HepG2 (cell line): ENCODE results near the gene SLC25A51. TPM values are rescaled to one million over a fixed set of nuclear protein-coding genes. Genes with fewer than 3 reads are reported as not detected.

Experiments used
- ATAC-seq: fragments of 200-7000 bp; cut with Tn5 transposase; 3 replicates; pipeline ENCODE4 v1.9.1; 2020; ENCODE audit warnings: mild to moderate bottlenecking, moderate library complexity
- BruUV-seq: library from RNA; stranded (reverse); fragments of 400-500 nt; replicated peaks from 2 replicates; lab custom pipeline; 2021; lab: Mats Ljungman, UMichigan
- CTCF ChIA-PET: fragments of 300-600 bp; formaldehyde crosslinking; extraction: SDS; loops from one replicate; lab custom pipeline; 2021; ENCODE audit warnings: low total read pairs, inconsistent platforms, low intra/inter-chr PET ratio; lab: Yijun Ruan, JAX
- POLR2A ChIA-PET: fragments of 350-600 bp; sonication (Branson Sonifier 250); formaldehyde crosslinking; loops from one replicate; lab custom pipeline; 2020; ENCODE audit warnings: antibody characterized with exemption, inconsistent platforms; lab: Yijun Ruan, JAX
- DNase-seq: peaks from one replicate; pipeline ENCODE4 v3.0.0-alpha.2; 2015; ENCODE audit warnings: low spot score
- FAIRE-seq: peaks from 3 replicates; lab custom pipeline; 2011; peaks lifted over from hg19 to GRCh38; lab: Jason Lieb, UNC
- H2AFZ ChIP-seq: one replicate; pipeline ENCODE4 v1.6.1; 2011; ENCODE audit warnings: low read length, inconsistent platforms
- H3K27ac ChIP-seq: fragments of 300-600 bp; 3 replicates; pipeline ENCODE4 v1.8.0; 2011; ENCODE audit warnings: mixed run types, mild to moderate bottlenecking, mixed read lengths, low read length, inconsistent platforms; ENCODE audit not compliant: insufficient read depth; ENCODE audit errors: extremely low read length
- H3K27me3 ChIP-seq, 2 experiments: fragments of 200-600 bp in 1 of 2; 2 replicates in 1 of 2; 3 replicates in 1 of 2; pipeline versions ENCODE4 v1.6.0 to v1.8.0; 2011; ENCODE audit warnings: low read length in 2 of 2, mild to moderate bottlenecking in 2 of 2, moderate library complexity in 2 of 2, inconsistent platforms in 1 of 2; ENCODE audit not compliant: insufficient read depth in 2 of 2, control insufficient read depth in 1 of 2
- H3K36me3 ChIP-seq, 2 experiments: fragments of 200-600 bp in 1 of 2; replicated peaks in 1 of 2; 2 replicates in 1 of 2; 3 replicates in 1 of 2; pipeline versions ENCODE4 v1.5.1 to v1.8.0; 2011; ENCODE audit warnings: low read length in 2 of 2, inconsistent platforms in 1 of 2; ENCODE audit not compliant: insufficient read depth in 2 of 2, control insufficient read depth in 1 of 2
- H3K4me1 ChIP-seq: 2 replicates; pipeline ENCODE4 v1.5.1; 2012; ENCODE audit warnings: low read length, inconsistent platforms; ENCODE audit not compliant: insufficient read depth
- H3K4me2 ChIP-seq: 2 replicates; pipeline ENCODE4 v1.6.0; 2011; ENCODE audit warnings: low read depth, low read length, inconsistent platforms
- H3K4me3 ChIP-seq, 3 experiments: fragments of 200-600 bp in 1 of 3; sonication (generic), shearing (Covaris generic) in 1 of 3; replicated peaks in 1 of 3; 2 replicates each; pipeline ENCODE4 v1.5.1; 2011 to 2016; ENCODE audit warnings: low read length in 3 of 3, inconsistent platforms in 2 of 3, low read depth in 2 of 3, mild to moderate bottlenecking in 2 of 3, control low read depth in 1 of 3, mixed read lengths in 1 of 3; ENCODE audit not compliant: insufficient read depth in 1 of 3
- H3K79me2 ChIP-seq: one replicate; pipeline ENCODE4 v1.6.1; 2011; ENCODE audit warnings: low read length, inconsistent platforms; ENCODE audit not compliant: insufficient read depth
- H3K9ac ChIP-seq: 2 replicates; pipeline ENCODE4 v1.6.0; 2011; ENCODE audit warnings: mild to moderate bottlenecking, low read depth, low read length, inconsistent platforms; ENCODE audit not compliant: insufficient read depth
- H3K9me3 ChIP-seq: 2 replicates; pipeline ENCODE4 v1.5.1; 2012; ENCODE audit warnings: mild to moderate bottlenecking, low read length
- H4K20me1 ChIP-seq: 2 replicates; pipeline ENCODE4 v1.6.0; 2011; ENCODE audit warnings: inconsistent platforms, mild to moderate bottlenecking, low read length, moderate library complexity; ENCODE audit not compliant: insufficient read depth
- ADNP ChIP-seq: sonication (generic); formaldehyde crosslinking; IDR thresholded peaks from 2 replicates; pipeline ENCODE4 v1.4.0; 2020; ENCODE audit warnings: missing genetic modification reagents
- CTCF ChIP-seq: sonication (generic); formaldehyde crosslinking; IDR thresholded peaks from 2 replicates; pipeline ENCODE4 v1.5.0; 2020; ENCODE audit warnings: mild to moderate bottlenecking, missing genetic modification reagents, moderate library complexity
- ZBTB10 ChIP-seq: sonication (generic); formaldehyde crosslinking; IDR thresholded peaks from 2 replicates; pipeline ENCODE4 v1.4.0; 2020; ENCODE audit warnings: missing genetic modification reagents, borderline replicate concordance
- ZFX ChIP-seq: sonication (generic); formaldehyde crosslinking; IDR thresholded peaks from 2 replicates; pipeline ENCODE4 v1.4.0; 2020; ENCODE audit warnings: mild to moderate bottlenecking, low read depth, missing genetic modification reagents, moderate library complexity
- ZNF629 ChIP-seq: sonication (generic); formaldehyde crosslinking; conservative IDR thresholded peaks from 2 replicates; pipeline ENCODE4 v1.5.0; 2020; ENCODE audit warnings: missing genetic modification reagents
- ZNF687 ChIP-seq: sonication (generic); formaldehyde crosslinking; IDR thresholded peaks from 2 replicates; pipeline ENCODE4 v1.5.1; 2020; ENCODE audit warnings: mild to moderate bottlenecking, missing genetic modification reagents, moderate library complexity
- WGBS: methylation state at CpG from one replicate; pipeline ENCODE4 v1.1.6; 2017; ENCODE audit warnings: low lambda C conversion rate; 5-methylcytosine and 5-hydroxymethylcytosine counted together
- in situ Hi-C: cut with HindIII; loops from 2 replicates; pipeline ENCODE4 v1.10.0; 2017; ENCODE audit warnings: low pct_unique_long_range_greater_than_20kb; ENCODE audit not compliant: extremely low pct_ligation_motif_present
- intact Hi-C: fragments of 100-400 bp; cut with micrococcal nuclease; formaldehyde crosslinking; loops from one replicate; pipeline ENCODE4 v1.10.0; 2022; ENCODE audit not compliant: unreplicated experiment
- polyA plus RNA-seq, 8 experiments: library from polyadenylated mRNA; depleted of rRNA in 3 of 8; stranded (reverse) in 7 of 8; unstranded in 1 of 8; fragments of >200 nt; fragmentation: Illumina TruSeq in 4 of 8; extraction: Trizol in 4 of 8; gene quantifications; 2 replicates each; pipeline versions ENCODE4 v1.2.1 to v1.2.3, GENCODE V29; 2011 to 2016; ENCODE audit warnings: low read depth in 4 of 8, missing spikeins in 1 of 8, mixed read lengths in 1 of 8; ENCODE audit not compliant: insufficient read depth in 1 of 8
- total RNA-seq, 5 experiments: library from RNA; depleted of rRNA; stranded (reverse); fragments of >200 nt; fragmentation: Illumina TruSeq; extraction: Trizol; gene quantifications; 2 replicates each; pipeline ENCODE4 v1.2.3, GENCODE V29; 2016; ENCODE audit warnings: low read depth in 1 of 5

Gene SLC25A51
- total and polyA plus RNA-seq, 2 of the 13 experiments (the other 11 are each of a cell fraction or from before 2014, with no cell fraction given) = 14.6 to 37.7 TPM

- Histone ChIP-seq H4K20me1 (peaks cover 13% of the 10 kb centered on the region; the same call in 1 of the 2 replicates), H3K4me2 (no peak overlapping the region), H3K27ac (no peak overlapping the region), H3K4me1 (peaks cover 32% of the 10 kb centered on the region), H2AFZ (no peak overlapping the region), H3K9me3 (no peaks in the 10 kb centered on the region), H3K36me3 (peaks cover 49 to 98% of the 10 kb centered on the region in 2 experiments), H3K79me2 (no peaks in the 10 kb centered on the region), H3K9ac (no peak overlapping the region), H3K27me3 (no peaks in the 10 kb centered on the region), H3K4me3 (no peak overlapping the region)
- ATAC-seq (peak; percentile 12; the same call in 2 of the 3 replicates), DNase-seq (no peak), FAIRE-seq (no peak)
- CTCF ChIA-PET = no interaction called here
- intact Hi-C loops (no loop called here), in situ Hi-C loops (no loop called here)
- POLR2A ChIA-PET = interaction anchor here (1.3 kb wide), 1 partner anchor 106 kb away, joined by 3 read pairs; no protein-coding TSS in a partner anchor
- no TSS peak for BruUV-seq
- TF ChIP-seq ZBTB10 (no peak), ZNF687 (peak; percentile 15; the same call in 1 of the 2 replicates), CTCF (CRISPR knock-in tag) (peak; percentile 24; the same call in 1 of the 2 replicates), ZNF629 (peak; percentile 83), ADNP (no peak), ZFX (CRISPR knock-in tag) (no peak)
- no CpG with 5 or more reads among the region's 2 CpGs for WGBS
Observed at GRCh38 chr9:37941253-37941652, 37.3 kb upstream of the SLC25A51 start.
